PC-9 (cell line): ENCODE data around the gene PLEKHA6.

Experiments
- CTCF ChIP-seq: fragments of 200-600 bp; sonication (generic); conservative IDR thresholded peaks from 2 replicates; pipeline ENCODE4 v1.6.1; 2017; ENCODE audit warnings: mixed run types, antibody characterized with exemption, mild to moderate bottlenecking, moderate library complexity
- EZH2 ChIP-seq: fragments of 200-600 bp; sonication (generic); IDR thresholded peaks from 2 replicates; pipeline ENCODE4 v1.8.0; 2017; ENCODE audit warnings: antibody characterized with exemption, low read depth

GRCh38 chr1:204304067-204304466 is 55.7 kb downstream of the PLEKHA6 start:
- TF ChIP-seq CTCF: no peak
- no peak for TF ChIP-seq EZH2
